NT2/D1 (cell line): ENCODE measurements around the gene ZNF562.

ENCODE experiments used
- DNase-seq: peaks from one replicate; pipeline ENCODE4 v3.0.0-alpha.2; 2011; ENCODE audit warnings: low read depth, low spot score
- H3K27me3 ChIP-seq: 2 replicates; pipeline ENCODE4 v1.6.0; 2011; ENCODE audit warnings: mild to moderate bottlenecking; ENCODE audit not compliant: insufficient read length, insufficient read depth
- H3K36me3 ChIP-seq: 2 replicates; pipeline ENCODE4 v1.6.1; 2011; ENCODE audit warnings: mild to moderate bottlenecking, low read length, mixed read lengths; ENCODE audit not compliant: insufficient read depth, insufficient read length
- H3K4me1 ChIP-seq: 2 replicates; pipeline ENCODE4 v1.5.1; 2011; ENCODE audit not compliant: insufficient read depth, insufficient read length
- H3K4me3 ChIP-seq: 2 replicates; pipeline ENCODE4 v1.5.1; 2011; ENCODE audit warnings: low read depth; ENCODE audit not compliant: insufficient read length
- H3K9ac ChIP-seq: 2 replicates; pipeline ENCODE4 v1.6.0; 2011; ENCODE audit warnings: low read depth; ENCODE audit not compliant: insufficient read length
- H3K9me3 ChIP-seq: 2 replicates; pipeline ENCODE4 v1.5.1; 2011; ENCODE audit warnings: mild to moderate bottlenecking, low read length; ENCODE audit not compliant: insufficient read depth
- SUZ12 ChIP-seq: IDR thresholded peaks from 2 replicates; pipeline ENCODE4 v1.6.1; 2011; ENCODE audit not compliant: insufficient read length, insufficient read depth; ENCODE audit errors: extremely low read depth
- YY1 ChIP-seq: IDR thresholded peaks from 2 replicates; pipeline ENCODE4 v1.6.1; 2011; ENCODE audit not compliant: insufficient read length, insufficient read depth
- ZNF274 ChIP-seq: IDR thresholded peaks from 2 replicates; pipeline ENCODE4 v1.6.1; 2011; ENCODE audit warnings: mild to moderate bottlenecking, low read depth, low read length

The ZNF562 gene

GRCh38 chr19:9641810-9642209 is 33.1 kb downstream of the ZNF562 start:
- Histone ChIP-seq H3K4me3 (no peak overlapping the region), H3K9ac (no peak overlapping the region), H3K4me1 (no peaks in the 10 kb centered on the region), H3K27me3 (no peaks in the 10 kb centered on the region), H3K36me3 (peaks cover 38% of the 10 kb centered on the region), H3K9me3 (no peaks in the 10 kb centered on the region)
- TF ChIP-seq SUZ12 (no peak), ZNF274 (no peak), YY1 (no peak)
- no peak for DNase-seq

GRCh38 chr19:9640956-9641355 is 33.9 kb downstream of the ZNF562 start:
- Histone ChIP-seq H3K9ac (no peak overlapping the region), H3K4me1 (no peaks in the 10 kb centered on the region), H3K27me3 (no peaks in the 10 kb centered on the region), H3K36me3 (peaks cover 38% of the 10 kb centered on the region), H3K9me3 (no peaks in the 10 kb centered on the region), H3K4me3 (no peak overlapping the region)
- DNase-seq = no peak
- TF ChIP-seq YY1 (no peak), SUZ12 (no peak)

GRCh38 chr19:9636018-9636417 is 38.9 kb downstream of the ZNF562 start:
- H3K4me1 ChIP-seq = no peaks in the 10 kb centered on the region
- no peak overlapping the region for H3K4me3 ChIP-seq
- TF ChIP-seq SUZ12 (no peak), ZNF274 (no peak), YY1 (no peak)
- H3K36me3 ChIP-seq = peaks cover 63% of the 10 kb centered on the region
- H3K27me3 ChIP-seq = no peaks in the 10 kb centered on the region
- H3K9me3 ChIP-seq = no peaks in the 10 kb centered on the region
- no peak overlapping the region for H3K9ac ChIP-seq
- no peak for DNase-seq

GRCh38 chr19:9627856-9628255 is 47.0 kb downstream of the ZNF562 start:
- H3K36me3 ChIP-seq = peaks cover 46% of the 10 kb centered on the region
- DNase-seq = no peak
- TF ChIP-seq ZNF274 (no peak), SUZ12 (no peak), YY1 (no peak)
- H3K9me3 ChIP-seq = no peaks in the 10 kb centered on the region
- H3K4me3 ChIP-seq = no peak overlapping the region
- H3K4me1 ChIP-seq = no peaks in the 10 kb centered on the region
- H3K9ac ChIP-seq = no peak overlapping the region
- H3K27me3 ChIP-seq = no peaks in the 10 kb centered on the region

GRCh38 chr19:9622531-9622930 is 52.4 kb downstream of the ZNF562 start:
- Histone ChIP-seq H3K27me3 (no peaks in the 10 kb centered on the region), H3K9ac (no peak overlapping the region), H3K4me3 (no peak overlapping the region), H3K4me1 (no peaks in the 10 kb centered on the region), H3K9me3 (no peaks in the 10 kb centered on the region), H3K36me3 (peaks cover 35% of the 10 kb centered on the region)
- no peak for DNase-seq
- no peak for TF ChIP-seq SUZ12
- no peak for TF ChIP-seq ZNF274
- no peak for TF ChIP-seq YY1

- TF ChIP-seq ZNF274 (no peak), YY1 (peak; percentile 88)
- DNase-seq = peak; percentile 83
- Histone ChIP-seq H3K4me3 (peak within 1 kb of the TSS; percentile 87), H3K4me1 (no peaks in the 10 kb centered on the region), H3K9me3 (no peaks in the 10 kb centered on the region), H3K27me3 (no peaks in the 10 kb centered on the region), H3K9ac (peak within 1 kb of the TSS; percentile 95), H3K36me3 (peaks cover 40% of the 10 kb centered on the region)
These were observed 53.5 kb downstream of the ZNF562 start, which contains the start of gene ZNF561 for GRCh38 chr19:9621156-9622037. Gene ZNF561, minus strand, starts transcription at chr19:9621232. Its CDS starts 1,776 bp downstream, at chr19:9619456.

GRCh38 chr19:9620842-9621155 is 54.1 kb downstream of the ZNF562 start:
- no peak for DNase-seq
- H3K27me3 ChIP-seq = no peaks in the 10 kb centered on the region

More at GRCh38 chr19:9620842-9621155, 54.1 kb downstream of the ZNF562 start:
- Histone ChIP-seq H3K36me3 (peaks cover 46% of the 10 kb centered on the region), H3K9me3 (no peaks in the 10 kb centered on the region), H3K9ac (peak overlapping the region; percentile 95), H3K4me3 (peak overlapping the region; percentile 87), H3K4me1 (no peaks in the 10 kb centered on the region)
- no peak for TF ChIP-seq ZNF274
- no peak for TF ChIP-seq SUZ12
- no peak for TF ChIP-seq YY1
